Lower leg skin (tissue), 3 donors: ENCODE measurements around the gene SYF2.

Experiments
- POLR2A ChIP-seq, 2 donors: fragments of 450-650 bp; IDR thresholded peaks; one replicate each; pipeline ENCODE4 v1.6.1; 2016 to 2017; ENCODE audit warnings: antibody characterized with exemption in 2 of 2, mild to moderate bottlenecking in 1 of 2, moderate library complexity in 1 of 2
- TF ChIP-seq, protein P1 (sequence below), 3 donors: fragments of 450-650 bp; IDR thresholded peaks; one replicate each; pipeline ENCODE4 v1.5.1; 2016; ENCODE audit warnings: antibody characterized with exemption in 3 of 3, mild to moderate bottlenecking in 3 of 3, moderate library complexity in 2 of 3

DNA sequence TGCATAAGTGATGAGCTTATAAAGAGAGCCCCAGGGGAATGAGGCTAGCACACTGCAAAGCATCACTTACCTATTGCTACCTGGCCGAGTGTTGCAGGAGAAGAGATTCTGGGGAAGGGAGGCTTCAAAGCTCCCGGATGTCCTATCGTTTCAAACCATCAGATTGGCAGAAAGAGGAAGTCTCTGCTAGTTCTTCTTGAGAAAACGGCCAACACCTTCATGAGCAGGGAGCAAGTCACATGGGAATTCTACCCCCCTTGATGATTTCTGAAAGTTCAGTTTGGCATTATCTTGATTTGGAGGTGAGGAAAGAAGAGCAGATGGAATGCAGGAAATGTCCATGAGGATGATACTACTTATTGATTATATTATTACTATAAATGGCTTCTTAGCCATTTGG, 16.2 kb downstream of the SYF2 start:
- TF ChIP-seq, protein P1, sequence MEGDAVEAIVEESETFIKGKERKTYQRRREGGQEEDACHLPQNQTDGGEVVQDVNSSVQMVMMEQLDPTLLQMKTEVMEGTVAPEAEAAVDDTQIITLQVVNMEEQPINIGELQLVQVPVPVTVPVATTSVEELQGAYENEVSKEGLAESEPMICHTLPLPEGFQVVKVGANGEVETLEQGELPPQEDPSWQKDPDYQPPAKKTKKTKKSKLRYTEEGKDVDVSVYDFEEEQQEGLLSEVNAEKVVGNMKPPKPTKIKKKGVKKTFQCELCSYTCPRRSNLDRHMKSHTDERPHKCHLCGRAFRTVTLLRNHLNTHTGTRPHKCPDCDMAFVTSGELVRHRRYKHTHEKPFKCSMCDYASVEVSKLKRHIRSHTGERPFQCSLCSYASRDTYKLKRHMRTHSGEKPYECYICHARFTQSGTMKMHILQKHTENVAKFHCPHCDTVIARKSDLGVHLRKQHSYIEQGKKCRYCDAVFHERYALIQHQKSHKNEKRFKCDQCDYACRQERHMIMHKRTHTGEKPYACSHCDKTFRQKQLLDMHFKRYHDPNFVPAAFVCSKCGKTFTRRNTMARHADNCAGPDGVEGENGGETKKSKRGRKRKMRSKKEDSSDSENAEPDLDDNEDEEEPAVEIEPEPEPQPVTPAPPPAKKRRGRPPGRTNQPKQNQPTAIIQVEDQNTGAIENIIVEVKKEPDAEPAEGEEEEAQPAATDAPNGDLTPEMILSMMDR (IDR thresholded peaks at IDR 0.05): no peak
- TF ChIP-seq POLR2A (IDR thresholded peaks at IDR 0.05): no peak
